WTC11 (cell line): ENCODE measurements around the gene MAP4. TPM values are rescaled to one million over a fixed set of nuclear protein-coding genes. Genes with fewer than 3 reads are reported as not detected.

Source experiments
- ATAC-seq: fragments of 200-7000 bp; cut with Tn5 transposase; 2 replicates; pipeline ENCODE4 v1.10.0; 2021; ENCODE audit warnings: mild to moderate bottlenecking, moderate library complexity
- CTCF ChIA-PET: fragments of 300-600 bp; sonication (Branson Sonifier 250); formaldehyde crosslinking; loops from one replicate; lab custom pipeline; 2021; ENCODE audit warnings: antibody characterized with exemption; lab: Charles Lee
- POLR2A ChIA-PET: fragments of 350-600 bp; sonication (Branson Sonifier 250); formaldehyde crosslinking; loops from one replicate; lab custom pipeline; 2021; ENCODE audit warnings: antibody characterized with exemption; lab: Charles Lee
- DNase-seq: peaks from one replicate; pipeline ENCODE4 v3.0.0; 2021; ENCODE audit warnings: low spot score
- H3K27ac Mint-ChIP-seq: 2 replicates; pipeline ENCODE4 v1.8.0; 2021; ENCODE audit warnings: mixed read lengths
- H3K27me3 Mint-ChIP-seq: 2 replicates; pipeline ENCODE4 v1.8.0; 2021; ENCODE audit warnings: low read depth, mild to moderate bottlenecking, moderate library complexity, mixed read lengths
- H3K36me3 Mint-ChIP-seq: 2 replicates; pipeline ENCODE4 v1.8.0; 2021; ENCODE audit warnings: mixed read lengths
- H3K4me1 Mint-ChIP-seq: 2 replicates; pipeline ENCODE4 v1.8.0; 2022; ENCODE audit warnings: mixed read lengths
- H3K4me3 Mint-ChIP-seq: 2 replicates; pipeline ENCODE4 v1.8.0; 2021; ENCODE audit warnings: mild to moderate bottlenecking, moderate library complexity, mixed read lengths
- H3K9me3 Mint-ChIP-seq: 2 replicates; pipeline ENCODE4 v1.8.0; 2021; ENCODE audit warnings: mixed read lengths
- CREB1 ChIP-seq: sonication (generic); formaldehyde crosslinking; IDR thresholded peaks from 2 replicates; pipeline ENCODE4 v1.8.0; 2023; ENCODE audit warnings: mild to moderate bottlenecking, missing genetic modification reagents
- ELF4 ChIP-seq: sonication (generic); formaldehyde crosslinking; IDR thresholded peaks from 2 replicates; pipeline ENCODE4 v1.8.1; 2022; ENCODE audit warnings: low read depth, mild to moderate bottlenecking, moderate library complexity, missing genetic modification reagents
- ESRRA ChIP-seq: sonication (generic); formaldehyde crosslinking; IDR thresholded peaks from 2 replicates; pipeline ENCODE4 v1.8.1; 2022; ENCODE audit warnings: mild to moderate bottlenecking, missing genetic modification reagents, borderline replicate concordance
- FOXK1 ChIP-seq: sonication (generic); formaldehyde crosslinking; IDR thresholded peaks from 2 replicates; pipeline ENCODE4 v1.8.0; 2022; ENCODE audit warnings: mild to moderate bottlenecking, moderate library complexity, missing genetic modification reagents
- HMGA2 ChIP-seq: fragments of 250-450 bp; sonication (Bioruptor Pico); IDR thresholded peaks from 2 replicates; pipeline ENCODE4 v1.4.0; 2021; ENCODE audit warnings: mild to moderate bottlenecking, moderate library complexity
- JAZF1 ChIP-seq: fragments of 250-450 bp; sonication (Bioruptor Pico); IDR thresholded peaks from 2 replicates; pipeline ENCODE4 v1.9.0; 2021; ENCODE audit warnings: moderate library complexity, mild to moderate bottlenecking, inconsistent platforms
- RORB ChIP-seq: fragments of 250-450 bp; sonication (Bioruptor Pico); IDR thresholded peaks from 2 replicates; pipeline ENCODE4 v1.9.0; 2021; ENCODE audit warnings: mild to moderate bottlenecking
- TEAD1 ChIP-seq: sonication (generic); formaldehyde crosslinking; IDR thresholded peaks from 2 replicates; pipeline ENCODE4 v1.8.0; 2022; ENCODE audit warnings: mild to moderate bottlenecking, missing genetic modification reagents
- TEAD4 ChIP-seq: sonication (generic); formaldehyde crosslinking; IDR thresholded peaks from 2 replicates; pipeline ENCODE4 v1.8.0; 2022; ENCODE audit warnings: mild to moderate bottlenecking, missing genetic modification reagents
- ZNF232 ChIP-seq: sonication (generic); formaldehyde crosslinking; IDR thresholded peaks from 2 replicates; pipeline ENCODE4 v1.8.0; 2022; ENCODE audit warnings: mild to moderate bottlenecking, missing genetic modification reagents
- ZNF317 ChIP-seq: sonication (generic); formaldehyde crosslinking; IDR thresholded peaks from 2 replicates; pipeline ENCODE4 v1.8.1; 2023; ENCODE audit warnings: low read depth, mild to moderate bottlenecking, moderate library complexity, missing genetic modification reagents, borderline replicate concordance
- total RNA-seq: library from RNA; stranded (reverse); gene quantifications from 3 replicates; pipeline ENCODE4 v1.2.3, GENCODE V29; 2021
- TF ChIP-seq, protein P1 (sequence below): sonication (generic); formaldehyde crosslinking; conservative IDR thresholded peaks from 2 replicates; pipeline ENCODE4 v1.8.1; 2023; ENCODE audit warnings: mild to moderate bottlenecking, low read depth, missing genetic modification reagents, moderate library complexity
- TF ChIP-seq, protein P2 (sequence below): sonication (generic); formaldehyde crosslinking; IDR thresholded peaks from 2 replicates; pipeline ENCODE4 v1.8.0; 2022; ENCODE audit warnings: mild to moderate bottlenecking, missing genetic modification reagents
- TF ChIP-seq, protein P3 (sequence below): sonication (generic); formaldehyde crosslinking; IDR thresholded peaks from 2 replicates; pipeline ENCODE4 v1.8.1; 2023; ENCODE audit warnings: mild to moderate bottlenecking, moderate library complexity, missing genetic modification reagents
- TF ChIP-seq, protein P4 (sequence below): sonication (generic); formaldehyde crosslinking; IDR thresholded peaks from 2 replicates; pipeline ENCODE4 v1.8.1; 2023; ENCODE audit warnings: mild to moderate bottlenecking, missing genetic modification reagents
- TF ChIP-seq, protein P5 (sequence below): fragments of 200-600 bp; IDR thresholded peaks from 2 replicates; pipeline ENCODE4 v1.8.0; 2022; ENCODE audit warnings: antibody characterized with exemption

MAP4 gene
- total RNA-seq, 1 experiment from 2014 or later, result 199 TPM

DNA sequence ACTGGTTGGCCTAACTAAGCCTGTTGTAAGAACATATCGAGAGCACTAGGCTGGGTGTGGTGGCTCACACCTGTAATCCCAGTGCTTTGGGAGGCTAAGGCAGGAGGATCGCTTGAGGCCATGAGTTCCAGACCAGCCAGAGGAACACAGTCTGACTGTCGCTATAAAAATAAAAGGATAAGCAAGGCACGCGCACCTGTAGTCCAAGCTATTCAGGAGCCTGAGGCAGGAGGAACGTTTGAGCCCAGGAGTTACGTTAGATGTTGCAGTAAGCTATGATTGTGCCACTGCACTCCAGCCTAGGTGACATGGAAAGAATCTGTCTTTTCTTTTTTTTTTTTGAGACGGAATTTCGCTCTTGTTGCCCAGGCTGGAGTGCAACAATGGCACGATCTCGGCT lies 24.9 kb downstream of the MAP4 start:
- Mint-ChIP-seq H3K27ac (no peak overlapping the region), H3K4me3 (no peak overlapping the region), H3K4me1 (peaks cover 14% of the 10 kb centered on the region)
- TF ChIP-seq, protein P1, sequence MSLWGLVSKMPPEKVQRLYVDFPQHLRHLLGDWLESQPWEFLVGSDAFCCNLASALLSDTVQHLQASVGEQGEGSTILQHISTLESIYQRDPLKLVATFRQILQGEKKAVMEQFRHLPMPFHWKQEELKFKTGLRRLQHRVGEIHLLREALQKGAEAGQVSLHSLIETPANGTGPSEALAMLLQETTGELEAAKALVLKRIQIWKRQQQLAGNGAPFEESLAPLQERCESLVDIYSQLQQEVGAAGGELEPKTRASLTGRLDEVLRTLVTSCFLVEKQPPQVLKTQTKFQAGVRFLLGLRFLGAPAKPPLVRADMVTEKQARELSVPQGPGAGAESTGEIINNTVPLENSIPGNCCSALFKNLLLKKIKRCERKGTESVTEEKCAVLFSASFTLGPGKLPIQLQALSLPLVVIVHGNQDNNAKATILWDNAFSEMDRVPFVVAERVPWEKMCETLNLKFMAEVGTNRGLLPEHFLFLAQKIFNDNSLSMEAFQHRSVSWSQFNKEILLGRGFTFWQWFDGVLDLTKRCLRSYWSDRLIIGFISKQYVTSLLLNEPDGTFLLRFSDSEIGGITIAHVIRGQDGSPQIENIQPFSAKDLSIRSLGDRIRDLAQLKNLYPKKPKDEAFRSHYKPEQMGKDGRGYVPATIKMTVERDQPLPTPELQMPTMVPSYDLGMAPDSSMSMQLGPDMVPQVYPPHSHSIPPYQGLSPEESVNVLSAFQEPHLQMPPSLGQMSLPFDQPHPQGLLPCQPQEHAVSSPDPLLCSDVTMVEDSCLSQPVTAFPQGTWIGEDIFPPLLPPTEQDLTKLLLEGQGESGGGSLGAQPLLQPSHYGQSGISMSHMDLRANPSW (CRISPR knock-in tag), result no peak
- TF ChIP-seq HMGA2 (CRISPR knock-in tag) (no peak), RORB (no peak), JAZF1 (CRISPR knock-in tag) (no peak), TEAD4 (CRISPR knock-in tag) (no peak), ZNF232 (no peak), FOXK1 (CRISPR knock-in tag) (no peak), CREB1 (CRISPR knock-in tag) (no peak), ELF4 (CRISPR knock-in tag) (no peak), ESRRA (CRISPR knock-in tag) (no peak), ZNF317 (no peak)
- TF ChIP-seq, protein P2, sequence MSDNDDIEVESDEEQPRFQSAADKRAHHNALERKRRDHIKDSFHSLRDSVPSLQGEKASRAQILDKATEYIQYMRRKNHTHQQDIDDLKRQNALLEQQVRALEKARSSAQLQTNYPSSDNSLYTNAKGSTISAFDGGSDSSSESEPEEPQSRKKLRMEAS, result no peak
- TF ChIP-seq, protein P3, sequence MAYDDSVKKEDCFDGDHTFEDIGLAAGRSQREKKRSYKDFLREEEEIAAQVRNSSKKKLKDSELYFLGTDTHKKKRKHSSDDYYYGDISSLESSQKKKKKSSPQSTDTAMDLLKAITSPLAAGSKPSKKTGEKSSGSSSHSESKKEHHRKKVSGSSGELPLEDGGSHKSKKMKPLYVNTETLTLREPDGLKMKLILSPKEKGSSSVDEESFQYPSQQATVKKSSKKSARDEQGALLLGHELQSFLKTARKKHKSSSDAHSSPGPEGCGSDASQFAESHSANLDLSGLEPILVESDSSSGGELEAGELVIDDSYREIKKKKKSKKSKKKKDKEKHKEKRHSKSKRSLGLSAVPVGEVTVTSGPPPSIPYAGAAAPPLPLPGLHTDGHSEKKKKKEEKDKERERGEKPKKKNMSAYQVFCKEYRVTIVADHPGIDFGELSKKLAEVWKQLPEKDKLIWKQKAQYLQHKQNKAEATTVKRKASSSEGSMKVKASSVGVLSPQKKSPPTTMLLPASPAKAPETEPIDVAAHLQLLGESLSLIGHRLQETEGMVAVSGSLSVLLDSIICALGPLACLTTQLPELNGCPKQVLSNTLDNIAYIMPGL (CRISPR knock-in tag), result no peak
- TF ChIP-seq, protein P4, sequence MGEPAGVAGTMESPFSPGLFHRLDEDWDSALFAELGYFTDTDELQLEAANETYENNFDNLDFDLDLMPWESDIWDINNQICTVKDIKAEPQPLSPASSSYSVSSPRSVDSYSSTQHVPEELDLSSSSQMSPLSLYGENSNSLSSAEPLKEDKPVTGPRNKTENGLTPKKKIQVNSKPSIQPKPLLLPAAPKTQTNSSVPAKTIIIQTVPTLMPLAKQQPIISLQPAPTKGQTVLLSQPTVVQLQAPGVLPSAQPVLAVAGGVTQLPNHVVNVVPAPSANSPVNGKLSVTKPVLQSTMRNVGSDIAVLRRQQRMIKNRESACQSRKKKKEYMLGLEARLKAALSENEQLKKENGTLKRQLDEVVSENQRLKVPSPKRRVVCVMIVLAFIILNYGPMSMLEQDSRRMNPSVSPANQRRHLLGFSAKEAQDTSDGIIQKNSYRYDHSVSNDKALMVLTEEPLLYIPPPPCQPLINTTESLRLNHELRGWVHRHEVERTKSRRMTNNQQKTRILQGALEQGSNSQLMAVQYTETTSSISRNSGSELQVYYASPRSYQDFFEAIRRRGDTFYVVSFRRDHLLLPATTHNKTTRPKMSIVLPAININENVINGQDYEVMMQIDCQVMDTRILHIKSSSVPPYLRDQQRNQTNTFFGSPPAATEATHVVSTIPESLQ (CRISPR knock-in tag), result no peak
- TF ChIP-seq, all 79 proteins: peak for 0
- Mint-ChIP-seq H3K9me3 (no peaks in the 10 kb centered on the region), H3K36me3 (peaks cover 11% of the 10 kb centered on the region), H3K27me3 (no peaks in the 10 kb centered on the region)
- ATAC-seq, result no peak
- CTCF ChIA-PET, result interaction anchor here (2.5 kb wide), 1 partner anchor 160 kb away, joined by 13 read pairs; no protein-coding TSS in a partner anchor
- POLR2A ChIA-PET, result no interaction called here
- no peak for DNase-seq

DNA sequence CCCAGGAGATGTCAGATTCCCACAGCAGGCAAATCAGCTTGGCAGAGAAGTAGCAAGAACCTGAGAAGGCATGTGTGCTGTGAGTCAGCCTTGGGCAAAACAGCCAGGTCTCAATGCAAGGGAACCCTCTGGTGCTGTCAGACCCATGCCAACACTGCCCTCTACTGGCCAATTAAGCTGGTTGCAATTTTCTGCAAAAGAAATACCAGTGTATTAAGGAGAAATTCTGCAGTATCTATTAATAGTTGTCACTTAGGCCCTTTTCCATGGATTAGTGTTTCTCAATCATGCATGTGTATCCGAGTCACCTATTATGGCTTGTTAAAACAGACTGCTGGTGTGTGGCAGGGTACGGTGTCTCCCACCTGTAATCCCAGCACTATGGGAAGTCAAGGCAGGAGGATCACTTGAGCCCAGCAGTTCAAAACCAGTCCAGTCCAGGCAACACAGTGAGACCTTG lies 26.2 kb downstream of the MAP4 start:
- Mint-ChIP-seq H3K36me3 (peaks cover 11% of the 10 kb centered on the region), H3K9me3 (no peaks in the 10 kb centered on the region), H3K4me1 (peaks cover 14% of the 10 kb centered on the region), H3K27me3 (no peaks in the 10 kb centered on the region), H3K27ac (peak overlapping the region; percentile 38; the same call in 1 of the 2 replicates), H3K4me3 (no peak overlapping the region)
- TF ChIP-seq, protein P5, sequence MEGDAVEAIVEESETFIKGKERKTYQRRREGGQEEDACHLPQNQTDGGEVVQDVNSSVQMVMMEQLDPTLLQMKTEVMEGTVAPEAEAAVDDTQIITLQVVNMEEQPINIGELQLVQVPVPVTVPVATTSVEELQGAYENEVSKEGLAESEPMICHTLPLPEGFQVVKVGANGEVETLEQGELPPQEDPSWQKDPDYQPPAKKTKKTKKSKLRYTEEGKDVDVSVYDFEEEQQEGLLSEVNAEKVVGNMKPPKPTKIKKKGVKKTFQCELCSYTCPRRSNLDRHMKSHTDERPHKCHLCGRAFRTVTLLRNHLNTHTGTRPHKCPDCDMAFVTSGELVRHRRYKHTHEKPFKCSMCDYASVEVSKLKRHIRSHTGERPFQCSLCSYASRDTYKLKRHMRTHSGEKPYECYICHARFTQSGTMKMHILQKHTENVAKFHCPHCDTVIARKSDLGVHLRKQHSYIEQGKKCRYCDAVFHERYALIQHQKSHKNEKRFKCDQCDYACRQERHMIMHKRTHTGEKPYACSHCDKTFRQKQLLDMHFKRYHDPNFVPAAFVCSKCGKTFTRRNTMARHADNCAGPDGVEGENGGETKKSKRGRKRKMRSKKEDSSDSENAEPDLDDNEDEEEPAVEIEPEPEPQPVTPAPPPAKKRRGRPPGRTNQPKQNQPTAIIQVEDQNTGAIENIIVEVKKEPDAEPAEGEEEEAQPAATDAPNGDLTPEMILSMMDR, result peak; percentile 94
- TF ChIP-seq TEAD1 (CRISPR knock-in tag), result no peak
- DNase-seq (peak; percentile 67), ATAC-seq (peak; percentile 97)
- ChIA-PET POLR2A (interaction anchor here (0.5 to 0.6 kb wide), 2 partner anchors 128 to 770 kb away, joined by 5 read pairs; no protein-coding TSS in a partner anchor), CTCF (interaction anchor here (0.5 to 2.6 kb wide), 37 partner anchors 9 to 198 kb away, joined by 3 to 42 read pairs (median 5); partner anchors contain the start of genes CDC25A and MAP4)
